Fibroblast of lung (primary cell): ENCODE results near the gene SLC10A6.

Source experiments
- CTCF ChIP-seq, 2 donors: IDR thresholded peaks in 1 of 2; conservative IDR thresholded peaks in 1 of 2; 1 replicate in 1 of 2; 2 replicates in 1 of 2; pipeline ENCODE4 v1.5.1; 2011 to 2012; ENCODE audit warnings: low read length in 2 of 2, control low read depth in 1 of 2, inconsistent platforms in 1 of 2, low read depth in 1 of 2, mild to moderate bottlenecking in 1 of 2
- EZH2 ChIP-seq: IDR thresholded peaks from 2 replicates; pipeline ENCODE4 v1.5.1; 2012; ENCODE audit warnings: low read length, control low read depth, mild to moderate bottlenecking; ENCODE audit errors: missing control alignments

- TF ChIP-seq CTCF (conservative IDR thresholded peaks at IDR 0.05 in 1 of 2, IDR thresholded peaks at IDR 0.05 in 1 of 2; ENCODE audit: low read depth in 1 of 2, low read length in 2 of 2) (no peak), EZH2 (no peak)
Observed at GRCh38 chr4:86778175-86778574, 71.0 kb downstream of the SLC10A6 start.
